ENCODE measurements around the gene EOGT. TPM values are rescaled to one million over a fixed set of nuclear protein-coding genes. Genes with fewer than 3 reads are reported as not detected.
A peak's percentile ranks its signal among the peaks of the same experiment; 100 is the strongest.

Gene EOGT
- total and polyA plus RNA-seq, 3 experiments from 2014 or later: 14.7 to 19.7 (median 19.7) TPM

DNA sequence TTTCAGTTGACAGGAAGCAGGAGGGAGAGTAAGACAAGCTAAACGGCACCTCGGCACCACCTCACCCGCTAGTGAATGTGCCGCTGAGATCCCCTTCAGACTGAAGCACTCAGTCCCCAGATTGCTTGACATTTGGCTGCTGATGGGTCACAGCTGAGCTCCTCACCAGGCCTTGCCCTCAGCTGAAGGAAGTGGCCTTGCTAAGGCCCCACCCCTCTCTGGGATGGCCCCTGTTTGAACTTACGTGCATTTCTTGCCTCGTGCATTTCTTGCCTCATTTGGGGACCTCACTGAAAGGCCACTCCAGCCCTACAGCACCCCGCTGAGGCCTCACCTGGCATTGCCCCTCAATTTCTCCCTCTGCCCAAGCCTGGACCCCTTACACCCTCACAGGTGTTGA lies 39.8 kb downstream of the EOGT start:
- H3K36me3 Mint-ChIP-seq: peaks cover 4 to 25% (median 18%) of the 10 kb centered on the region in 3 donors
- ChIA-PET POLR2A (no interaction called here), CTCF (no interaction called here)

DNA sequence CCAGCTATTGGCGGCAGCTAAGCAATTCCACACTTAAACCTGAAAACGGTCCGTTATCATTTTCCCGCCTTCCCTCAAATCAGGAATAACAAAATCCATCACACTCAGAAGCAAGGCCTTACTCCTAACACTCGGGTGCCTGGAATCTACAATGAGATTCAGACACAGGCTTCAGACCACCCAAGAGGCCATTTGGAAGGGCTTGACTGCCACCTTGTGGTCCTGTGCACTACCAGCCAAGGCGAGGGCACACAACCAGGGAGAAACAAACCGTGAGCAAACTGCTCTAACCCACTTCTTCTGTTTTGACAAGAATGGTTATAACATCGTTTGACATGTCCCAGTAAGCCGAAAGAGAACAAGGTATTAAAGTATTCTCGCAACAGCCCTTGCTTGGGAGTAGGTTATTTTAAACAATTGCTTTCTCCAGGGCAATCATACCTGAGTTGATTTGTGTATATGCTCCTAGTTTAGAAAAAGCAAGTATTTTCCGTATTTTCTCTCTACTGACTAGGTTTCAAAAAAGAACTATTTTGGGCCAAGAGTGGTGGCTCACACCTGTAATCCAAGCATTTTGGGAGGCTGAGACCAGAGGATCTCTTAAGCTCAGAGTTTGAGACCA lies 41.0 kb downstream of the EOGT start:
- Mint-ChIP-seq H3K4me3 (no peak overlapping the region), H3K36me3 (peaks cover 4 to 13% (median 9%) of the 10 kb centered on the region in 3 donors), H3K4me1 (no peaks in the 10 kb centered on the region), H3K27me3 (peaks cover 9 to 17% of the 10 kb centered on the region in 2 donors), H3K27ac (peak overlapping the region in 2 of 8 donors; percentile 6 to 53), H3K9me3 (no peaks in the 10 kb centered on the region)
- POLR2A ChIA-PET: no interaction called here
- Histone ChIP-seq H3K4me1 (ENCODE audit: insufficient read depth, low read length) (no peaks in the 10 kb centered on the region), H3K4me3 (ENCODE audit: low read length) (no peak overlapping the region), H3K36me3 (ENCODE audit: insufficient read depth, low read length) (no peaks in the 10 kb centered on the region), H3K27ac (ENCODE audit: low read depth, low read length) (no peak overlapping the region), H3K27me3 (ENCODE audit: insufficient read depth, low read length, poor library complexity, severe bottlenecking) (no peaks in the 10 kb centered on the region), H3K9me3 (ENCODE audit: low read length) (no peaks in the 10 kb centered on the region)
- peak in 4 of 5 donors; percentile 2 to 48 (median 8) for DNase-seq
- CTCF ChIA-PET: no interaction called here

More for the DNA sequence above, 39.8 kb downstream of the EOGT start:
- no peak for DNase-seq
- Histone ChIP-seq H3K27me3 (ENCODE audit: insufficient read depth, low read length, poor library complexity, severe bottlenecking) (no peaks in the 10 kb centered on the region), H3K4me1 (ENCODE audit: insufficient read depth, low read length) (no peaks in the 10 kb centered on the region), H3K36me3 (ENCODE audit: insufficient read depth, low read length) (no peaks in the 10 kb centered on the region), H3K9me3 (ENCODE audit: low read length) (no peaks in the 10 kb centered on the region), H3K27ac (ENCODE audit: low read depth, low read length) (no peak overlapping the region), H3K4me3 (ENCODE audit: low read length) (no peak overlapping the region)
- Mint-ChIP-seq H3K4me3 (no peak overlapping the region), H3K27me3 (peaks cover 9 to 14% of the 10 kb centered on the region in 2 donors), H3K27ac (no peak overlapping the region), H3K9me3 (no peaks in the 10 kb centered on the region), H3K4me1 (no peaks in the 10 kb centered on the region)

DNA sequence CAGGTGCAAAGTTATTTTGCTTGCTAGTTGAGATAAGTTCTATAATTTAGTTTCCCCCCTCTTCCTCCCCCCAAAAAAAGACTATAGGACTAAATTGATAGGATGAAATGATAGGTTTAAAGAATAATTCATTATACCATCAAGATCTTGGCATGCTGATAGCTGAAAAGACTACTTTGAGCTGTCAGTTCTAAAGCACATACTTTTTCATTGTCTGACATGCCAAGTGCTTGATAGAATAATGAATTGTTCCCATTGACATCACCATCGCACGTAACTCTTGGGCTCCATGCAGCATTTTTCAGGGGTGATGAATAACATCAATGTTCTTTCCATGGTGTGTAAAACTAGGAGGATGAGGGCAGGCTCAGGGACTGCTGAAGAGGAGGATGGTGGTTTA lies 48.8 kb downstream of the EOGT start:
- H3K27ac ChIP-seq (ENCODE audit: low read depth, low read length): no peak overlapping the region
- no peaks in the 10 kb centered on the region for H3K4me1 ChIP-seq (ENCODE audit: insufficient read depth, low read length)
- H3K4me3 ChIP-seq (ENCODE audit: low read length): no peak overlapping the region
- Mint-ChIP-seq H3K4me3 (no peak overlapping the region), H3K9me3 (no peaks in the 10 kb centered on the region), H3K27ac (no peak overlapping the region), H3K36me3 (no peaks in the 10 kb centered on the region), H3K4me1 (no peaks in the 10 kb centered on the region), H3K27me3 (peaks cover 10 to 51% of the 10 kb centered on the region in 2 donors)
- peaks cover 9% of the 10 kb centered on the region for H3K27me3 ChIP-seq (ENCODE audit: insufficient read depth, low read length, poor library complexity, severe bottlenecking)
- POLR2A ChIA-PET: no interaction called here
- no peak for DNase-seq
- CTCF ChIA-PET: no interaction called here
- no peaks in the 10 kb centered on the region for H3K36me3 ChIP-seq (ENCODE audit: insufficient read depth, low read length)
- H3K9me3 ChIP-seq (ENCODE audit: low read length): no peaks in the 10 kb centered on the region

DNA sequence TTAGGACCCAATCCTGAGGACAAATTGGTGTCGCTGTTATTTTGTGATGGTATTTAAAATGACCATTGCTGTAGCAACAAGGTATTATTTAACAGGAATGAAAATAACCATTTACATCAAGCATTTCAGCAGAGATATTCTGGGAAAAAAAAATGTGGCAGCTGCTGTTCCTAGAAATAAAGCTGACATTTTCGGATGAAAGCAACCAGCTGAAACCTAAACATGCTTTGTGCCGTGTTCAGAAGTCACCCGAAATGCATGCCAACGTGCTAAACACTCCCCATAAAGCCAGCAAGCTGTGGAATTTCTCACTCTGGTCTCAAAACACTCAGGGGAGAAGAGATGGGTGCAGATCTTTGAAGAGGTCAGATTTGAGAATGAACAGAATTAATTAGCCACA lies 49.6 kb downstream of the EOGT start:
- DNase-seq: no peak
- Histone ChIP-seq H3K27me3 (ENCODE audit: insufficient read depth, low read length, poor library complexity, severe bottlenecking) (peaks cover 9% of the 10 kb centered on the region), H3K4me3 (ENCODE audit: low read length) (no peak overlapping the region), H3K9me3 (ENCODE audit: low read length) (no peaks in the 10 kb centered on the region), H3K27ac (ENCODE audit: low read depth, low read length) (no peak overlapping the region), H3K4me1 (ENCODE audit: insufficient read depth, low read length) (no peaks in the 10 kb centered on the region), H3K36me3 (ENCODE audit: insufficient read depth, low read length) (no peaks in the 10 kb centered on the region)
- Mint-ChIP-seq H3K36me3 (no peaks in the 10 kb centered on the region), H3K9me3 (no peaks in the 10 kb centered on the region), H3K4me1 (no peaks in the 10 kb centered on the region), H3K4me3 (no peak overlapping the region), H3K27ac (no peak overlapping the region), H3K27me3 (peaks cover 11 to 53% of the 10 kb centered on the region in 2 donors)
- POLR2A ChIA-PET: no interaction called here
- CTCF ChIA-PET: no interaction called here

DNA sequence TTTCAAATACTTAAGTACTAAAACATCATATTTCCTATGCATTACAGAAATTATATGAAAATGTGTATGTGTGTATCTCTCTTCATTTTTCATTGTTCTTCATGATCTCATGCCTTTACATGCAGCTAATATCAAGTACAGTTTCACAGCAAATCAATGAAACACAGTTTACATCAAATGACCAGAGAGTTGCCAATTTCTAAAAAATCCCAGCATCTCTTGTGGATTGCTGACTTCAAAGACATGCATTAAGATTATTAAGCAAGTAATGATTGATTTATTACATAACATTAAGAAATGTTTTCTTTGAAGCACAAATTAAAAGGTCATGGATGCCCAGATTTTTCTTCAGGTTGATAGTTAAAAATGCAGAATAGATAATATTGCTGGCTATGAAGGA lies 50.1 kb downstream of the EOGT start:
- DNase-seq: no peak
- Histone ChIP-seq H3K4me1 (ENCODE audit: insufficient read depth, low read length) (no peaks in the 10 kb centered on the region), H3K9me3 (ENCODE audit: low read length) (no peaks in the 10 kb centered on the region), H3K4me3 (ENCODE audit: low read length) (no peak overlapping the region), H3K27ac (ENCODE audit: low read depth, low read length) (no peak overlapping the region), H3K27me3 (ENCODE audit: insufficient read depth, low read length, poor library complexity, severe bottlenecking) (peaks cover 9% of the 10 kb centered on the region), H3K36me3 (ENCODE audit: insufficient read depth, low read length) (no peaks in the 10 kb centered on the region)
- H3K36me3 Mint-ChIP-seq: no peaks in the 10 kb centered on the region
- no peak overlapping the region for H3K27ac Mint-ChIP-seq
- H3K4me1 Mint-ChIP-seq: no peaks in the 10 kb centered on the region
- peaks cover 9 to 52% of the 10 kb centered on the region in 2 donors for H3K27me3 Mint-ChIP-seq
- POLR2A ChIA-PET: no interaction called here
- H3K4me3 Mint-ChIP-seq: no peak overlapping the region
- no peaks in the 10 kb centered on the region for H3K9me3 Mint-ChIP-seq
- CTCF ChIA-PET: no interaction called here

DNA sequence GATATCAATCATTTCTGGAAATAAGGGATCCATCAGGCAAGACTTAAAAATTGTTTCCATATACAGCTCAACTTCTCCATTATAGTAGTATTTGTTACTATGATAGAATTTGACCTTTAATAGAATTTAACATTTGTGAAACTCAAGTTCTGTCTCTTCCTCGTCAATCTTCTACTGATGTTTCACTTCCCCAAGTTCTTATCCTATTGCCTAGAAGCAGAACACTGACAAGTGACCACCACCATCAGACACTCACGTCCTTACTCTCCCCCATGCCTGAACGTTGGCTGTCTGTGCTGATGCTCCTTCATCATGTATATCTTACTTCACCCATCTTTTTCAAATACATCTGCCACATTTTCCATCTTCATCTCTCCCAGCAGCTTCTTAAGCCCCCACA lies 54.6 kb downstream of the EOGT start:
- Mint-ChIP-seq H3K27ac (no peak overlapping the region), H3K4me1 (no peaks in the 10 kb centered on the region), H3K4me3 (no peak overlapping the region), H3K36me3 (no peaks in the 10 kb centered on the region), H3K27me3 (peaks cover 15 to 62% of the 10 kb centered on the region in 2 donors), H3K9me3 (no peaks in the 10 kb centered on the region)
- ChIA-PET CTCF (no interaction called here), POLR2A (no interaction called here)
- Histone ChIP-seq H3K9me3 (ENCODE audit: low read length) (no peaks in the 10 kb centered on the region), H3K27me3 (ENCODE audit: insufficient read depth, low read length, poor library complexity, severe bottlenecking) (peaks cover 9% of the 10 kb centered on the region), H3K4me3 (ENCODE audit: low read length) (no peak overlapping the region), H3K36me3 (ENCODE audit: insufficient read depth, low read length) (no peaks in the 10 kb centered on the region), H3K4me1 (ENCODE audit: insufficient read depth, low read length) (no peaks in the 10 kb centered on the region), H3K27ac (ENCODE audit: low read depth, low read length) (no peak overlapping the region)
- no peak for DNase-seq

DNA sequence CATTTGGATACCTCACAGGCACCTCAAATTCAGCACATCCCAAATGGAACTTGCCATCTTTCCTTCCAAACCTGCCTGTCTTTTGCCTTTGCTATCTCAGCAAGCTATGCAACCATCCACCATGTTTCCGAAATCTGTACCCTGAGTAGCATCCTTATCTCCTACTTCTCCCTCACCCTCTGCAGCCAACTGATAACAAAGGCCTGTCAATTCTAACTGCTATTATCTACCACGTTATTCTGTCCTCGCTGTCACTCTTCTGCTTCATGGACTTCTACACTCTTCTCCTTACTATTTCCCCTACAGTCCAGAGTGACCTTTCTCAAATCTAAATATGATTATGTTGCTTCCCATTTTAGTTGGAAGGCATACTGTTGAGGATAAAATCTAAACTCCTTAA lies 55.6 kb downstream of the EOGT start:
- Histone ChIP-seq H3K9me3 (ENCODE audit: low read length) (no peaks in the 10 kb centered on the region), H3K27ac (ENCODE audit: low read depth, low read length) (no peak overlapping the region), H3K4me3 (ENCODE audit: low read length) (no peak overlapping the region), H3K27me3 (ENCODE audit: insufficient read depth, low read length, poor library complexity, severe bottlenecking) (peaks cover 4% of the 10 kb centered on the region), H3K4me1 (ENCODE audit: insufficient read depth, low read length) (no peaks in the 10 kb centered on the region), H3K36me3 (ENCODE audit: insufficient read depth, low read length) (no peaks in the 10 kb centered on the region)
- Mint-ChIP-seq H3K9me3 (no peaks in the 10 kb centered on the region), H3K27me3 (peaks cover 20 to 60% of the 10 kb centered on the region in 2 donors), H3K27ac (no peak overlapping the region), H3K4me1 (no peaks in the 10 kb centered on the region), H3K36me3 (no peaks in the 10 kb centered on the region), H3K4me3 (no peak overlapping the region)
- ChIA-PET POLR2A (interaction anchor here (0.6 kb wide), 1 partner anchor 1320 kb away, joined by 4 read pairs; no protein-coding TSS in a partner anchor), CTCF (no interaction called here)
- no peak for DNase-seq

DNA sequence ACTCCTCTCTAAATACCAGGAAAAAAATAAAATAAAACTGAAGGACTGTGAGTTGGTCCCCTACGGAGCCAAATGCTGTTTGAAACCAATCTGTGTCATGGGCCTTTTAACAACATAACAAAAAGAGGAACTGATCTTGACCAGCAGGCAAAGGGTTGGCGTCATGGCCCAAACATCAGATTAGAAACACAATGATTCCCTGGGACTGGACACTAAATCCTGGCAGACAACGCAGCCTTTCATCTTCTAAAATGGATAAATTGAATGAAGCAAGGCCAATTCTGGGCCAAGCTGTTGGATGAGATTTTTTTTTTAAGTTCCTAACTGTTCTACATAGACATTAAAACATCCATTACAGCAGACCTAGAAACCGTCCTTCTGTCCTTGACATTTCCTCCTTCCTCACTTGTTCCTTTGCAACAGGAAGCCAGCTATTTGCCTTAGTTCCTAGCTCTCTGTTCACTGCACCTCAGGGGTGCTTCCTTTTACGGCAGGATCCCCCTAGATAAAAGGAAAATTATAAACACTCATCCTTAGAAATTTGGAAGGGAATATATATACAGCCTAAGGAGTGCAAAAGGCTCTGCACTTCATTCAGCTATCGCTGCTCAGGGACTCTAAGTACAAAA lies 59.6 kb downstream of the EOGT start:
- CTCF ChIA-PET: no interaction called here
- POLR2A ChIA-PET: no interaction called here

More for the DNA sequence above, 59.6 kb downstream of the EOGT start:
- Histone ChIP-seq H3K27ac (ENCODE audit: low read depth, low read length) (no peak overlapping the region), H3K9me3 (ENCODE audit: low read length) (no peaks in the 10 kb centered on the region), H3K4me3 (ENCODE audit: low read length) (no peak overlapping the region), H3K4me1 (ENCODE audit: insufficient read depth, low read length) (no peaks in the 10 kb centered on the region), H3K36me3 (ENCODE audit: insufficient read depth, low read length) (no peaks in the 10 kb centered on the region), H3K27me3 (ENCODE audit: insufficient read depth, low read length, poor library complexity, severe bottlenecking) (no peaks in the 10 kb centered on the region)
- Mint-ChIP-seq H3K4me3 (no peak overlapping the region), H3K4me1 (no peaks in the 10 kb centered on the region), H3K27ac (no peak overlapping the region), H3K27me3 (peaks cover 14 to 34% of the 10 kb centered on the region in 2 donors), H3K9me3 (no peaks in the 10 kb centered on the region), H3K36me3 (no peaks in the 10 kb centered on the region)
- DNase-seq: no peak

Measured in CD8-positive, alpha-beta memory T cell (primary cell).